ENCODE results near the gene RAD51.

DNA sequence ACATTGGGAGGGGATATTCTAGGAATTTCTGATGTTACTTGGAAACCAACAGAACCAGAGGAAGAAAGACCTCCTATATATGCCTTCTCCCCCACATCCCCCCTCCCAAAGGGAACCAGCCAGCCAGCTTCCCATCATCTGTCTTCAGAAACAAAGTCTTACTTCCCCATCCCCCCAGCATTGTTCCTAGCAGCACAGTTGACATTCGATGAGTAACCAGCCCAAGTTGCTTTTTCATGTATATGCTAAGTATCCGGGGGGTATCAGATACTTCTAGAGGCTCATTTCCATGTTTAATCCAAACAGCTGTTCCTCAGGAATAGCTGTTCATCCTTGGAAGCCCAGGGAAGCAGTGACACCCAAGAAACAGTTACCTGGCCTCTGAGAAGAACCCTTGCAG is 44.1 kb downstream of the RAD51 start:
- TF ChIP-seq, protein P1, sequence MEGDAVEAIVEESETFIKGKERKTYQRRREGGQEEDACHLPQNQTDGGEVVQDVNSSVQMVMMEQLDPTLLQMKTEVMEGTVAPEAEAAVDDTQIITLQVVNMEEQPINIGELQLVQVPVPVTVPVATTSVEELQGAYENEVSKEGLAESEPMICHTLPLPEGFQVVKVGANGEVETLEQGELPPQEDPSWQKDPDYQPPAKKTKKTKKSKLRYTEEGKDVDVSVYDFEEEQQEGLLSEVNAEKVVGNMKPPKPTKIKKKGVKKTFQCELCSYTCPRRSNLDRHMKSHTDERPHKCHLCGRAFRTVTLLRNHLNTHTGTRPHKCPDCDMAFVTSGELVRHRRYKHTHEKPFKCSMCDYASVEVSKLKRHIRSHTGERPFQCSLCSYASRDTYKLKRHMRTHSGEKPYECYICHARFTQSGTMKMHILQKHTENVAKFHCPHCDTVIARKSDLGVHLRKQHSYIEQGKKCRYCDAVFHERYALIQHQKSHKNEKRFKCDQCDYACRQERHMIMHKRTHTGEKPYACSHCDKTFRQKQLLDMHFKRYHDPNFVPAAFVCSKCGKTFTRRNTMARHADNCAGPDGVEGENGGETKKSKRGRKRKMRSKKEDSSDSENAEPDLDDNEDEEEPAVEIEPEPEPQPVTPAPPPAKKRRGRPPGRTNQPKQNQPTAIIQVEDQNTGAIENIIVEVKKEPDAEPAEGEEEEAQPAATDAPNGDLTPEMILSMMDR (IDR thresholded peaks at IDR 0.05; ENCODE audit: extremely low read depth in 1 of 2, insufficient read depth in 1 of 2, low read depth in 1 of 2, low read length in 2 of 2) = no peak
- TF ChIP-seq POLR2A (IDR thresholded peaks at IDR 0.05; ENCODE audit: low read depth, low read length) (no peak), EZH2 (IDR thresholded peaks at IDR 0.05; ENCODE audit: borderline replicate concordance, low read depth, low read length, severe bottlenecking) (no peak), POLR2AphosphoS5 (IDR thresholded peaks at IDR 0.05; ENCODE audit: insufficient read depth, low read depth, low read length) (no peak), FOS (IDR thresholded peaks at IDR 0.05; ENCODE audit: borderline replicate concordance, insufficient read depth, low read length) (no peak)
- TF ChIP-seq, protein P2, sequence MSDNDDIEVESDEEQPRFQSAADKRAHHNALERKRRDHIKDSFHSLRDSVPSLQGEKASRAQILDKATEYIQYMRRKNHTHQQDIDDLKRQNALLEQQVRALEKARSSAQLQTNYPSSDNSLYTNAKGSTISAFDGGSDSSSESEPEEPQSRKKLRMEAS (IDR thresholded peaks at IDR 0.05; ENCODE audit: insufficient read depth, insufficient read length) = no peak
